CD4-positive, alpha-beta T cell (primary cell): ENCODE measurements around the gene HSD17B7. TPM values are rescaled to one million over a fixed set of nuclear protein-coding genes. Genes with fewer than 3 reads are reported as not detected.

Source experiments
- ATAC-seq: fragments of 200-7000 bp; cut with Tn5 transposase; one replicate; pipeline ENCODE4 v1.10.0; 2022; ENCODE audit warnings: mild to moderate bottlenecking; ENCODE audit not compliant: poor library complexity
- CTCF ChIA-PET: fragments of 350-600 bp; sonication (Branson Sonifier 250); formaldehyde crosslinking; loops from one replicate; lab custom pipeline; 2021; ENCODE audit warnings: antibody characterized with exemption, inconsistent platforms; lab: Charles Lee
- POLR2A ChIA-PET: fragments of 350-600 bp; sonication (Branson Sonifier 250); formaldehyde crosslinking; loops from one replicate; lab custom pipeline; 2021; ENCODE audit warnings: antibody characterized with exemption, inconsistent platforms; lab: Charles Lee
- DNase-seq, 14 experiments: peaks; one replicate each; pipeline ENCODE4 v3.0.0-alpha.2; 2013 to 2020; ENCODE audit warnings: mixed read lengths in 2 of 14
- H3K27ac ChIP-seq, 2 donors: one replicate each; pipeline versions ENCODE4 v1.5.1 to v1.7.0; 2013; ENCODE audit warnings: low read length in 2 of 2, low read depth in 1 of 2, mild to moderate bottlenecking in 1 of 2
- H3K27me3 ChIP-seq, 2 experiments: 1 replicate in 1 of 2; 2 replicates in 1 of 2; pipeline versions ENCODE4 v1.6.1 to v1.7.0; 2013; ENCODE audit warnings: low read length in 2 of 2, control low read depth in 1 of 2, mild to moderate bottlenecking in 1 of 2, moderate library complexity in 1 of 2; ENCODE audit not compliant: insufficient read depth in 2 of 2, control insufficient read depth in 1 of 2
- H3K36me3 ChIP-seq: one replicate; pipeline ENCODE4 v1.6.1; 2013; ENCODE audit warnings: low read length, control low read depth; ENCODE audit not compliant: insufficient read depth
- H3K4me1 ChIP-seq: one replicate; pipeline ENCODE4 v1.6.1; 2013; ENCODE audit warnings: low read length, control low read depth; ENCODE audit not compliant: insufficient read depth
- H3K4me3 ChIP-seq: one replicate; pipeline ENCODE4 v1.5.1; 2013; ENCODE audit warnings: mild to moderate bottlenecking, low read length, moderate library complexity
- H3K9me3 ChIP-seq, 2 experiments: 1 replicate in 1 of 2; 2 replicates in 1 of 2; pipeline versions ENCODE4 v1.6.1 to v1.7.0; 2013; ENCODE audit warnings: low read length in 2 of 2, mild to moderate bottlenecking in 2 of 2, control low read depth in 1 of 2, moderate library complexity in 1 of 2; ENCODE audit not compliant: control insufficient read depth in 1 of 2, insufficient read depth in 1 of 2
- H3K27ac Mint-ChIP-seq: one replicate; pipeline ENCODE4 v1.8.0; 2020; ENCODE audit warnings: mixed read lengths
- H3K27me3 Mint-ChIP-seq: one replicate; pipeline ENCODE4 v1.8.0; 2021; ENCODE audit warnings: mixed read lengths
- H3K36me3 Mint-ChIP-seq: one replicate; pipeline ENCODE4 v1.8.0; 2021; ENCODE audit warnings: low read depth, mixed read lengths
- H3K4me1 Mint-ChIP-seq: one replicate; pipeline ENCODE4 v1.8.0; 2021; ENCODE audit warnings: low read depth, mixed read lengths
- H3K4me3 Mint-ChIP-seq: one replicate; pipeline ENCODE4 v1.8.0; 2020; ENCODE audit warnings: mild to moderate bottlenecking, mixed read lengths
- H3K9me3 Mint-ChIP-seq: one replicate; pipeline ENCODE4 v1.8.0; 2020; ENCODE audit warnings: mixed read lengths
- CTCF ChIP-seq: fragments of 200-600 bp; IDR thresholded peaks from one replicate; pipeline ENCODE4 v1.8.0; 2022; ENCODE audit warnings: antibody characterized with exemption, mild to moderate bottlenecking
- intact Hi-C, 2 experiments: fragments of 100-400 bp; cut with DNase I in 1 of 2; cut with micrococcal nuclease in 1 of 2; formaldehyde crosslinking; loops; one replicate each; pipeline versions ENCODE4 v1.15.1 to v1.9.0; 2023 to 2025; cut with DNase I, micrococcal nuclease
- total RNA-seq, 174 experiments: library from RNA in 2 of 174; stranded (reverse) in 2 of 174; gene quantifications; one replicate each; pipeline ENCODE4 v1.2.3 and lab custom pipeline; 2021 to 2026

The HSD17B7 gene
- total RNA-seq, 2 experiments from 2014 or later: 16.5 to 17.5 TPM

- intact Hi-C loops: no loop called here
- H3K36me3 Mint-ChIP-seq: no peaks in the 10 kb centered on the region
These were observed 65.8 kb downstream of the HSD17B7 start for GRCh38 chr1:162856260-162856659.

GRCh38 chr1:162857850-162858249 is 67.3 kb downstream of the HSD17B7 start:
- Histone ChIP-seq H3K4me1 (no peaks in the 10 kb centered on the region), H3K9me3 (no peaks in the 10 kb centered on the region), H3K4me3 (no peak overlapping the region), H3K27ac (no peak overlapping the region), H3K36me3 (no peaks in the 10 kb centered on the region), H3K27me3 (peaks cover 0 to 6% of the 10 kb centered on the region in 2 experiments)
- Mint-ChIP-seq H3K27ac (no peak overlapping the region), H3K4me1 (no peaks in the 10 kb centered on the region), H3K9me3 (no peaks in the 10 kb centered on the region), H3K36me3 (no peaks in the 10 kb centered on the region), H3K4me3 (no peak overlapping the region), H3K27me3 (peaks cover 19% of the 10 kb centered on the region)
- intact Hi-C loops: no loop called here
- no peak for ATAC-seq
- ChIA-PET CTCF (interaction anchor here (0.7 to 2.2 kb wide), 2 partner anchors 9 to 444 kb away, joined by 3 to 5 read pairs; no protein-coding TSS in a partner anchor), POLR2A (no interaction called here)
- no peak for TF ChIP-seq CTCF
- DNase-seq: no peak

More at GRCh38 chr1:162856260-162856659, 65.8 kb downstream of the HSD17B7 start:
- Histone ChIP-seq H3K4me3 (no peak overlapping the region), H3K9me3 (no peaks in the 10 kb centered on the region), H3K27ac (no peak overlapping the region), H3K4me1 (no peaks in the 10 kb centered on the region), H3K36me3 (no peaks in the 10 kb centered on the region), H3K27me3 (no peaks in the 10 kb centered on the region)
- Mint-ChIP-seq H3K4me3 (no peak overlapping the region), H3K9me3 (no peaks in the 10 kb centered on the region), H3K4me1 (no peaks in the 10 kb centered on the region), H3K27me3 (peaks cover 16% of the 10 kb centered on the region), H3K27ac (no peak overlapping the region)
- ATAC-seq (no peak), DNase-seq (no peak)
- CTCF ChIA-PET: no interaction called here
- TF ChIP-seq CTCF: no peak
- POLR2A ChIA-PET: no interaction called here

- intact Hi-C loops: no loop called here
These were observed 68.7 kb downstream of the HSD17B7 start for GRCh38 chr1:162859191-162859590.

More at GRCh38 chr1:162859191-162859590, 68.7 kb downstream of the HSD17B7 start:
- peaks cover 0 to 12% of the 10 kb centered on the region in 2 experiments for H3K27me3 ChIP-seq
- Mint-ChIP-seq H3K9me3 (no peaks in the 10 kb centered on the region), H3K27me3 (peaks cover 23% of the 10 kb centered on the region), H3K4me1 (no peaks in the 10 kb centered on the region), H3K4me3 (no peak overlapping the region), H3K36me3 (no peaks in the 10 kb centered on the region), H3K27ac (no peak overlapping the region)
- TF ChIP-seq CTCF: no peak
- no peak overlapping the region for H3K27ac ChIP-seq
- POLR2A ChIA-PET: no interaction called here
- ATAC-seq (no peak), DNase-seq (no peak)
- no peaks in the 10 kb centered on the region for H3K9me3 ChIP-seq
- no peaks in the 10 kb centered on the region for H3K4me1 ChIP-seq
- H3K36me3 ChIP-seq: no peaks in the 10 kb centered on the region
- CTCF ChIA-PET: interaction anchor here (2.2 kb wide), 1 partner anchor 11 kb away, joined by 5 read pairs; no protein-coding TSS in a partner anchor
- H3K4me3 ChIP-seq: no peak overlapping the region
